Neuronal stem cell (in vitro differentiated cells): Measurements from ENCODE around the gene MAPK1.

Experiments used
- DNase-seq: peaks from one replicate; pipeline ENCODE4 v3.0.0-alpha.2; 2013; ENCODE audit warnings: low spot score
- H2AFZ ChIP-seq: one replicate; pipeline ENCODE4 v1.6.1; 2013; ENCODE audit warnings: mild to moderate bottlenecking, low read length, inconsistent platforms
- H2AK5ac ChIP-seq: 2 replicates; pipeline ENCODE4 v1.6.1; 2013; ENCODE audit warnings: low read depth, mild to moderate bottlenecking, inconsistent platforms, low read length, moderate library complexity, mixed read lengths
- H2BK120ac ChIP-seq: 2 replicates; pipeline ENCODE4 v1.6.1; 2013; ENCODE audit warnings: low read depth, mild to moderate bottlenecking, inconsistent platforms, low read length, moderate library complexity, mixed read lengths
- H2BK12ac ChIP-seq: one replicate; pipeline ENCODE4 v1.6.1; 2013; ENCODE audit warnings: low read length, inconsistent platforms
- H2BK15ac ChIP-seq: 2 replicates; pipeline ENCODE4 v1.6.1; 2013; ENCODE audit warnings: mild to moderate bottlenecking, low read length, inconsistent platforms, mixed read lengths
- H2BK5ac ChIP-seq: one replicate; pipeline ENCODE4 v1.6.1; 2013; ENCODE audit warnings: inconsistent platforms, mild to moderate bottlenecking, low read length, moderate library complexity
- H3K14ac ChIP-seq: one replicate; pipeline ENCODE4 v1.6.1; 2013; ENCODE audit warnings: low read length, inconsistent platforms
- H3K18ac ChIP-seq: 2 replicates; pipeline ENCODE4 v1.6.1; 2013; ENCODE audit warnings: low read length, inconsistent platforms
- H3K23ac ChIP-seq: 2 replicates; pipeline ENCODE4 v1.6.1; 2013; ENCODE audit warnings: low read depth, mild to moderate bottlenecking, mixed read lengths, low read length, inconsistent platforms; ENCODE audit not compliant: poor library complexity
- H3K27ac ChIP-seq: replicated peaks from 3 replicates; pipeline ENCODE4 v1.5.1; 2013; ENCODE audit warnings: low read length, inconsistent platforms
- H3K27me3 ChIP-seq, 3 experiments: 2 replicates each; pipeline ENCODE4 v1.6.1; 2013; ENCODE audit warnings: low read length in 3 of 3, mild to moderate bottlenecking in 2 of 3, inconsistent platforms in 1 of 3, low read depth in 1 of 3, mixed read lengths in 1 of 3, moderate library complexity in 1 of 3; ENCODE audit not compliant: control insufficient read depth in 3 of 3, insufficient read depth in 3 of 3
- H3K36me3 ChIP-seq, 2 donors: replicated peaks in 1 of 2; 2 replicates each; pipeline ENCODE4 v1.6.1; 2013; ENCODE audit warnings: low read length in 2 of 2; ENCODE audit not compliant: control insufficient read depth in 2 of 2, insufficient read depth in 2 of 2
- H3K4ac ChIP-seq: 2 replicates; pipeline ENCODE4 v1.6.1; 2013; ENCODE audit warnings: inconsistent platforms, mild to moderate bottlenecking, low read length, moderate library complexity
- H3K4me1 ChIP-seq, 2 donors: 1 replicate in 1 of 2; 2 replicates in 1 of 2; pipeline ENCODE4 v1.6.1; 2013; ENCODE audit warnings: low read length in 2 of 2, low read depth in 1 of 2; ENCODE audit not compliant: control insufficient read depth in 2 of 2, insufficient read depth in 1 of 2
- H3K4me2 ChIP-seq: one replicate; pipeline ENCODE4 v1.6.1; 2013; ENCODE audit warnings: mild to moderate bottlenecking, low read length, inconsistent platforms; ENCODE audit not compliant: insufficient read depth, poor library complexity, severe bottlenecking
- H3K4me3 ChIP-seq, 2 donors: 2 replicates each; pipeline ENCODE4 v1.5.1; 2013; ENCODE audit warnings: low read length in 2 of 2, mild to moderate bottlenecking in 2 of 2, inconsistent platforms in 1 of 2, moderate library complexity in 1 of 2
- H3K79me1 ChIP-seq: one replicate; pipeline ENCODE4 v1.6.1; 2013; ENCODE audit warnings: low read depth, mild to moderate bottlenecking, inconsistent platforms, low read length, moderate library complexity
- H3K9ac ChIP-seq: one replicate; pipeline ENCODE4 v1.6.1; 2013; ENCODE audit warnings: mild to moderate bottlenecking, low read depth, low read length, inconsistent platforms; ENCODE audit not compliant: poor library complexity
- H3K9me3 ChIP-seq, 2 donors: replicated peaks in 1 of 2; 2 replicates each; pipeline versions ENCODE3 to v1.6.1; 2013; ENCODE audit warnings: low read length in 2 of 2, mild to moderate bottlenecking in 2 of 2, inconsistent platforms in 1 of 2, low read depth in 1 of 2, mixed read lengths in 1 of 2, moderate library complexity in 1 of 2; ENCODE audit not compliant: control insufficient read depth in 2 of 2, insufficient read depth in 1 of 2
- H4K8ac ChIP-seq: one replicate; pipeline ENCODE4 v1.6.1; 2013; ENCODE audit warnings: low read depth, mild to moderate bottlenecking, inconsistent platforms, low read length, moderate library complexity
- H4K91ac ChIP-seq: one replicate; pipeline ENCODE4 v1.6.1; 2013; ENCODE audit warnings: low read length, low read depth, mild to moderate bottlenecking, inconsistent platforms; ENCODE audit not compliant: poor library complexity
- WGBS, 2 donors: extraction: QIAGEN DNeasy Blood & Tissue Kit; methylation state at CpG; one replicate each; pipeline ENCODE4 v1.1.7; 2013; ENCODE audit warnings: missing lambda C conversion rate in 2 of 2, mixed read lengths in 1 of 2; ENCODE audit not compliant: insufficient read length in 2 of 2, insufficient replicate concordance in 1 of 2; ENCODE audit errors: extremely low coverage in 2 of 2; 5-methylcytosine and 5-hydroxymethylcytosine counted together

Gene MAPK1

DNA sequence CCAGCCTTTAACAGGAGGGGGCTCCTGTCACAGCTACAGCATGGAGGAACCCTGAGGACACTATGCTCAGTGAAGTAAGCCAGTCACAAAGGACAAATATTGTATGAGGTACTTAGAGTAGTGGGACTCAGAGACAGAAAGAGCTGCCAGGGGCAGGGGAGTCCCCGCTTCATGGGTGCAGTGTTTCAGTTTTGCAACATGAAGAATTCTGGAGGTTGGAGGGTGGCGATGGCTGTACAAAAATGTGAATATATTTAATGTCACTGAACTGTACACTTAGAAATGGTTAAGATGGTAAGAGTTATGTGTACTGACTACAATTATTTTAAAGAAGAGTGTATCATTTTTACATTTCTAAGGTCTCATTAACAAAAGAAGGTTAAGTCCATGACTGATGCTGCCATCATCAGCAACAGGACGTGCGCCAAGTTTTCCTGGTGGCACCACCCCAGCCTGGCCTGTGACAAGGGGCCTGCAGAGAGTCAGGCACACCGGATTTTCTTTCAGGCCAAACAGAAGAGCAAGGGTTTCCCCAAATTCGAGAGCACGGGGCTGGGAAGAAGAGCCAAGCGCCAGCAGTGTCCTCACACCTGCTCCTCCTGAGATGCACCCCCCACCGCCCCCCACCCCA, 153.9 kb downstream of the MAPK1 start:
- peak overlapping the region; percentile 13 for H3K18ac ChIP-seq
- no peak overlapping the region for H4K91ac ChIP-seq
- peaks cover 0 to 1% of the 10 kb centered on the region in 2 donors for H3K4me1 ChIP-seq
- H3K9ac ChIP-seq, result peak overlapping the region; percentile 36
- WGBS, 2 donors, result no CpG with 5 or more reads among the region's 9 CpGs
- no peak overlapping the region for H4K8ac ChIP-seq
- no peak overlapping the region for H2BK5ac ChIP-seq
- H3K23ac ChIP-seq, result peak overlapping the region; percentile 99
- no peak overlapping the region for H2BK12ac ChIP-seq
- H3K4me2 ChIP-seq, result no peak overlapping the region
- H3K27ac ChIP-seq, result no peak overlapping the region
- peaks cover 5% of the 10 kb centered on the region for H3K79me1 ChIP-seq
- H3K27me3 ChIP-seq, result no peaks in the 10 kb centered on the region
- H2AFZ ChIP-seq, result no peak overlapping the region
- H3K4ac ChIP-seq, result peak overlapping the region; percentile 40
- H3K9me3 ChIP-seq, result no peaks in the 10 kb centered on the region
- H3K14ac ChIP-seq, result no peak overlapping the region
- H2BK120ac ChIP-seq, result no peak overlapping the region
- no peak overlapping the region for H3K4me3 ChIP-seq
- H2BK15ac ChIP-seq, result no peak overlapping the region
- H2AK5ac ChIP-seq, result peak overlapping the region; percentile 21
- no peak for DNase-seq
- peaks cover 16 to 36% of the 10 kb centered on the region in 2 donors for H3K36me3 ChIP-seq

DNA sequence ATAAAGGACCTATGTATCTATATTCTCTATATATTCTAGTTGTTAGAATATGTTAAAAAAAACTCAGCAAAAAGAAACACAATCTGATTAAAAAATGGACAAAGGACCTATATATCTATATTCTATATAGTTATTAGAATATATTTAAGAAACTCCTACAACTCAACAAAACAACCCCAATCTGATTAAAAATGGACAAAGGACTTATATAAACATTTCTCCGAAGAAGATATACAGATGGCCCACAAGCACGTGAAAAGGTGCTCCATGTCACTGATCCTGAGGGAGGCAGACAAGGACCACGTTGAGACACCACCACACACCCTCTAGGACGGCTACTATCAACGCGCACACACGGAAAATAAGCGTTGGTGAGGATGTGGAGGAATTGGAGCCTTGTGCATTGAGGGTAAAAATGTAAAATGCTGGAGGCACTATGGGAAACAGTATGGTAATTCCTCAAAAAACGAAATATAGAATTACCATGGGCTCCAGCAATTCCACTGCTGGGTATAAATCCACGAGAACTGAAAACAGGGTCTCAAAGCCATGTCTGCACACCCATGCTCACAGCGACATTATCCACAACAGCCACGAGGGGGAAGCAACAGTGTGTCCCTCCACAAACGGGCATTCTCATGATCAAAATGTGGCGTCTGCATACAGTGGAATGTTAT, 154.6 kb downstream of the MAPK1 start:
- DNase-seq, result no peak
- peaks cover 18 to 41% of the 10 kb centered on the region in 2 donors for H3K36me3 ChIP-seq
- peaks cover 5% of the 10 kb centered on the region for H3K79me1 ChIP-seq
- no peak overlapping the region for H2BK15ac ChIP-seq
- no peak overlapping the region for H4K8ac ChIP-seq
- H4K91ac ChIP-seq, result no peak overlapping the region
- H3K9me3 ChIP-seq, result no peaks in the 10 kb centered on the region
- peaks cover 0 to 1% of the 10 kb centered on the region in 2 donors for H3K4me1 ChIP-seq
- H2BK5ac ChIP-seq, result no peak overlapping the region
- H3K4me3 ChIP-seq, result no peak overlapping the region
- H3K9ac ChIP-seq, result no peak overlapping the region
- no peak overlapping the region for H2BK120ac ChIP-seq
- no peak overlapping the region for H3K18ac ChIP-seq
- no CpG with 5 or more reads among the region's 14 CpGs for WGBS, 2 donors
- no peaks in the 10 kb centered on the region for H3K27me3 ChIP-seq
- no peak overlapping the region for H3K4ac ChIP-seq
- no peak overlapping the region for H2BK12ac ChIP-seq
- H3K14ac ChIP-seq, result no peak overlapping the region
- H3K4me2 ChIP-seq, result no peak overlapping the region
- H3K23ac ChIP-seq, result peak overlapping the region; percentile 95
- no peak overlapping the region for H3K27ac ChIP-seq
- no peak overlapping the region for H2AK5ac ChIP-seq
- H2AFZ ChIP-seq, result no peak overlapping the region

- H3K27ac ChIP-seq, result no peak overlapping the region
Observed at GRCh38 chr22:21711851-21712250, 155.6 kb downstream of the MAPK1 start.

GRCh38 chr22:21710156-21710555, 157.3 kb downstream of the MAPK1 start:
- Histone ChIP-seq H3K4ac (no peak overlapping the region), H3K27ac (no peak overlapping the region), H3K79me1 (peaks cover 5% of the 10 kb centered on the region), H2AFZ (no peak overlapping the region), H2BK120ac (no peak overlapping the region), H2BK12ac (no peak overlapping the region), H2AK5ac (no peak overlapping the region), H3K18ac (no peak overlapping the region), H3K9ac (no peak overlapping the region), H4K8ac (no peak overlapping the region), H3K4me1 (peaks cover 0 to 1% of the 10 kb centered on the region in 2 donors), H3K27me3 (no peaks in the 10 kb centered on the region), H3K4me2 (no peak overlapping the region), H3K4me3 (no peak overlapping the region), H2BK5ac (no peak overlapping the region), H3K9me3 (no peaks in the 10 kb centered on the region), H2BK15ac (no peak overlapping the region), H4K91ac (no peak overlapping the region), H3K14ac (no peak overlapping the region), H3K36me3 (peaks cover 18 to 64% of the 10 kb centered on the region in 2 donors), H3K23ac (no peak overlapping the region)
- no peak for DNase-seq
- no CpG with 5 or more reads among the region's 7 CpGs for WGBS, 2 donors

More at GRCh38 chr22:21711851-21712250, 155.6 kb downstream of the MAPK1 start:
- H4K91ac ChIP-seq, result no peak overlapping the region
- DNase-seq, result no peak
- H2BK15ac ChIP-seq, result no peak overlapping the region
- H3K79me1 ChIP-seq, result peaks cover 5% of the 10 kb centered on the region
- no peaks in the 10 kb centered on the region for H3K9me3 ChIP-seq
- no peaks in the 10 kb centered on the region for H3K27me3 ChIP-seq
- no peak overlapping the region for H4K8ac ChIP-seq
- no peak overlapping the region for H2BK12ac ChIP-seq
- no peak overlapping the region for H3K4me2 ChIP-seq
- H3K4me1 ChIP-seq, result peaks cover 0 to 1% of the 10 kb centered on the region in 2 donors
- no peak overlapping the region for H3K4ac ChIP-seq
- no peak overlapping the region for H3K23ac ChIP-seq
- H2AFZ ChIP-seq, result no peak overlapping the region
- WGBS, 2 donors, result no CpG with 5 or more reads among the region's 4 CpGs
- H2AK5ac ChIP-seq, result no peak overlapping the region
- no peak overlapping the region for H3K9ac ChIP-seq
- H2BK5ac ChIP-seq, result no peak overlapping the region
- H3K14ac ChIP-seq, result no peak overlapping the region
- no peak overlapping the region for H2BK120ac ChIP-seq
- H3K36me3 ChIP-seq, result peaks cover 18 to 52% of the 10 kb centered on the region in 2 donors
- H3K18ac ChIP-seq, result no peak overlapping the region
- H3K4me3 ChIP-seq, result no peak overlapping the region
